GM12878 (cell line): Measurements from ENCODE around the gene STAMBP. TPM values are rescaled to one million over a fixed set of nuclear protein-coding genes. Genes with fewer than 3 reads are reported as not detected.

Experiments used
- ATAC-seq: fragments of 200-7000 bp; cut with Tn5 transposase; 3 replicates; pipeline ENCODE4 v1.9.1; 2020; ENCODE audit warnings: mild to moderate bottlenecking, moderate library complexity
- BruUV-seq: library from RNA; stranded (reverse); fragments of 400-500 nt; replicated peaks from 2 replicates; lab custom pipeline; 2021; lab: Mats Ljungman, UMichigan
- CTCF ChIA-PET: fragments of 300-600 bp; sonication (Branson Sonifier 250); formaldehyde crosslinking; extraction: SDS; loops from one replicate; lab custom pipeline; 2021; ENCODE audit warnings: inconsistent platforms; lab: Yijun Ruan, JAX
- POLR2A ChIA-PET: fragments of 350-600 bp; formaldehyde crosslinking; extraction: SDS; loops from one replicate; lab custom pipeline; 2021; ENCODE audit warnings: inconsistent platforms; lab: Charles Lee
- RAD21 ChIA-PET: fragments of 300-600 bp; sonication (Branson Sonifier 250); formaldehyde crosslinking; loops from one replicate; lab custom pipeline; 2023; ENCODE audit warnings: antibody characterized with exemption; ENCODE audit not compliant: unreplicated experiment; lab: Charles Lee
- SMC1A ChIA-PET: fragments of 300-600 bp; sonication (Branson Sonifier 250); formaldehyde crosslinking; loops from one replicate; lab custom pipeline; 2023; ENCODE audit not compliant: unreplicated experiment, uncharacterized antibody; lab: Charles Lee
- DNase-seq: peaks from one replicate; pipeline ENCODE4 v3.0.0-alpha.2; 2011; ENCODE audit warnings: low read depth, low spot score
- FAIRE-seq: peaks from 3 replicates; lab custom pipeline; 2011; peaks lifted over from hg19 to GRCh38; lab: Jason Lieb, UNC
- H2AFZ ChIP-seq: 2 replicates; pipeline ENCODE4 v1.6.0; 2011; ENCODE audit warnings: low read depth, low read length, control low read depth; ENCODE audit not compliant: control insufficient read depth
- H3K27ac ChIP-seq: 2 replicates; pipeline ENCODE4 v1.5.1; 2011; ENCODE audit warnings: control low read depth; ENCODE audit not compliant: control insufficient read depth, insufficient read depth
- H3K27me3 ChIP-seq, 2 experiments: replicated peaks in 1 of 2; 2 replicates each; pipeline versions ENCODE4 v1.6.0 to v1.6.1; 2011; ENCODE audit warnings: low read length in 1 of 2; ENCODE audit not compliant: control insufficient read depth in 2 of 2, insufficient read depth in 2 of 2
- H3K36me3 ChIP-seq, 2 experiments: 2 replicates each; pipeline ENCODE4 v1.5.1; 2011; ENCODE audit warnings: low read length in 1 of 2; ENCODE audit not compliant: control insufficient read depth in 2 of 2, insufficient read depth in 2 of 2
- H3K4me1 ChIP-seq: 2 replicates; pipeline ENCODE4 v1.6.1; 2011; ENCODE audit warnings: mild to moderate bottlenecking, low read length, moderate library complexity, mixed read lengths; ENCODE audit not compliant: control insufficient read depth, insufficient read depth
- H3K4me2 ChIP-seq: 2 replicates; pipeline ENCODE4 v1.6.0; 2011; ENCODE audit warnings: control low read depth; ENCODE audit not compliant: control insufficient read depth, insufficient read depth
- H3K4me3 ChIP-seq: fragments of 200-600 bp; sonication (generic); 2 replicates; pipeline ENCODE4 v1.5.1; 2016
- H3K79me2 ChIP-seq: 2 replicates; pipeline ENCODE4 v1.6.0; 2011; ENCODE audit warnings: low read length; ENCODE audit not compliant: control insufficient read depth, insufficient read depth
- H3K9ac ChIP-seq: 2 replicates; pipeline ENCODE4 v1.8.0; 2011; ENCODE audit warnings: low read length, control low read depth, mixed read lengths; ENCODE audit not compliant: control insufficient read depth, insufficient read depth
- H3K9me3 ChIP-seq: replicated peaks from 3 replicates; pipeline ENCODE4 v1.5.1; 2011; ENCODE audit warnings: mild to moderate bottlenecking, low read length; ENCODE audit not compliant: control insufficient read depth, insufficient read depth
- H4K20me1 ChIP-seq: 2 replicates; pipeline ENCODE4 v1.6.0; 2011; ENCODE audit not compliant: control insufficient read depth, insufficient read depth
- ATF7 ChIP-seq: fragments of 450-650 bp; IDR thresholded peaks from 2 replicates; pipeline ENCODE4 v1.6.1; 2016; ENCODE audit warnings: low read depth, mild to moderate bottlenecking
- FOS ChIP-seq: IDR thresholded peaks from 3 replicates; pipeline ENCODE4 v1.6.1; 2011; ENCODE audit warnings: borderline replicate concordance; ENCODE audit not compliant: insufficient read length; ENCODE audit errors: extremely low read depth
- HDAC6 ChIP-seq: fragments of 200-600 bp; sonication (generic); IDR thresholded peaks from one replicate; pipeline ENCODE4 v1.8.0; 2017; ENCODE audit warnings: antibody characterized with exemption; ENCODE audit not compliant: unreplicated experiment
- KLF5 ChIP-seq: fragments of 450-650 bp; IDR thresholded peaks from 2 replicates; pipeline ENCODE4 v1.6.1; 2014; ENCODE audit warnings: mild to moderate bottlenecking; ENCODE audit not compliant: partially characterized antibody
- RELA ChIP-seq: fragments of 450-650 bp; IDR thresholded peaks from 2 replicates; pipeline ENCODE4 v1.8.0; 2014; ENCODE audit warnings: borderline replicate concordance; ENCODE audit not compliant: partially characterized antibody
- SREBF1 ChIP-seq: IDR thresholded peaks from 2 replicates; pipeline ENCODE4 v1.6.1; 2012; ENCODE audit warnings: mild to moderate bottlenecking, low read length
- SREBF2 ChIP-seq: IDR thresholded peaks from 2 replicates; pipeline ENCODE4 v1.6.1; 2012; ENCODE audit warnings: mild to moderate bottlenecking, low read length
- STAT3 ChIP-seq: IDR thresholded peaks from 2 replicates; pipeline ENCODE4 v1.6.1; 2011; ENCODE audit warnings: low read depth, low read length, improper control_type of control experiment
- TBL1XR1 ChIP-seq: IDR thresholded peaks from 2 replicates; pipeline ENCODE4 v1.6.1; 2012; ENCODE audit warnings: low read depth, low read length, improper control_type of control experiment
- ZBED1 ChIP-seq: IDR thresholded peaks from 2 replicates; pipeline ENCODE4 v1.6.1; 2016; ENCODE audit warnings: borderline replicate concordance
- ZSCAN29 ChIP-seq: fragments of 450-650 bp; IDR thresholded peaks from 2 replicates; pipeline ENCODE4 v1.6.1; 2017; ENCODE audit warnings: mild to moderate bottlenecking, moderate library complexity
- WGBS: methylation state at CpG from one replicate; pipeline ENCODE4 v1.1.6; 2016; ENCODE audit warnings: low lambda C conversion rate; ENCODE audit not compliant: insufficient replicate concordance, insufficient coverage; ENCODE audit errors: missing lambda C conversion rate; 5-methylcytosine and 5-hydroxymethylcytosine counted together
- in situ Hi-C: fragments of 300-500 bp; cut with MboI; formaldehyde crosslinking; loops from 9 replicates; pipeline ENCODE4 v1.14.3; 2018; ENCODE audit warnings: mixed read lengths
- intact Hi-C: fragments of 100-400 bp; cut with micrococcal nuclease; formaldehyde crosslinking; loops from one replicate; pipeline ENCODE4 v1.14.2; 2022; ENCODE audit not compliant: unreplicated experiment
- polyA plus RNA-seq, 11 experiments: library from polyadenylated mRNA; depleted of rRNA in 4 of 11; unstranded in 6 of 11; stranded (reverse) in 5 of 11; fragments of >200 nt; fragmentation: Nextera tagmentation in 4 of 11; fragmentation: Illumina TruSeq in 1 of 11; extraction: Ambion mirVana in 4 of 11; extraction: Trizol in 1 of 11; gene quantifications; 1 replicate in 1 of 11; 2 replicates in 10 of 11; pipeline versions ENCODE4 v1.2.1 to v1.2.3, GENCODE V29; 2011 to 2016; ENCODE audit warnings: inconsistent platforms in 2 of 11, missing spikeins in 2 of 11, low read depth in 1 of 11
- total RNA-seq, 4 experiments: library from RNA; depleted of rRNA in 3 of 4; stranded (reverse); fragments of >200 nt in 3 of 4; fragmentation: Illumina TruSeq in 1 of 4; extraction: Trizol in 1 of 4; gene quantifications; 2 replicates each; pipeline versions ENCODE4 v1.2.1 to v1.2.3, GENCODE V29; 2013 to 2021
- TF ChIP-seq, protein P1 (sequence below), 3 experiments: IDR thresholded peaks in 2 of 3; conservative IDR thresholded peaks in 1 of 3; 2 replicates each; pipeline ENCODE4 v1.5.1; 2011; ENCODE audit warnings: low read depth in 3 of 3, low read length in 3 of 3, mild to moderate bottlenecking in 3 of 3, control low read depth in 2 of 3, moderate library complexity in 2 of 3, inconsistent platforms in 1 of 3, mixed read lengths in 1 of 3; ENCODE audit not compliant: control insufficient read depth in 2 of 3, insufficient read depth in 1 of 3; ENCODE audit errors: extremely low read depth in 1 of 3
- TF ChIP-seq, protein P2 (sequence below): fragments of 450-650 bp; conservative IDR thresholded peaks from 2 replicates; pipeline ENCODE4 v1.6.1; 2017; ENCODE audit warnings: mild to moderate bottlenecking, moderate library complexity
- TF ChIP-seq, protein P3 (sequence below): fragments of 450-650 bp; formaldehyde crosslinking; IDR thresholded peaks from 2 replicates; pipeline ENCODE4 v1.4.0; 2020; ENCODE audit warnings: mild to moderate bottlenecking, moderate library complexity
- TF ChIP-seq, protein P4 (sequence below): fragments of 450-650 bp; IDR thresholded peaks from 2 replicates; pipeline ENCODE4 v1.6.1; 2014; ENCODE audit warnings: mild to moderate bottlenecking

STAMBP gene
- total and polyA plus RNA-seq, 10 of the 15 experiments (the other 5 are each of a cell fraction or from before 2014, with no cell fraction given), result 38.9 to 84.1 (median 69.7) TPM

DNA sequence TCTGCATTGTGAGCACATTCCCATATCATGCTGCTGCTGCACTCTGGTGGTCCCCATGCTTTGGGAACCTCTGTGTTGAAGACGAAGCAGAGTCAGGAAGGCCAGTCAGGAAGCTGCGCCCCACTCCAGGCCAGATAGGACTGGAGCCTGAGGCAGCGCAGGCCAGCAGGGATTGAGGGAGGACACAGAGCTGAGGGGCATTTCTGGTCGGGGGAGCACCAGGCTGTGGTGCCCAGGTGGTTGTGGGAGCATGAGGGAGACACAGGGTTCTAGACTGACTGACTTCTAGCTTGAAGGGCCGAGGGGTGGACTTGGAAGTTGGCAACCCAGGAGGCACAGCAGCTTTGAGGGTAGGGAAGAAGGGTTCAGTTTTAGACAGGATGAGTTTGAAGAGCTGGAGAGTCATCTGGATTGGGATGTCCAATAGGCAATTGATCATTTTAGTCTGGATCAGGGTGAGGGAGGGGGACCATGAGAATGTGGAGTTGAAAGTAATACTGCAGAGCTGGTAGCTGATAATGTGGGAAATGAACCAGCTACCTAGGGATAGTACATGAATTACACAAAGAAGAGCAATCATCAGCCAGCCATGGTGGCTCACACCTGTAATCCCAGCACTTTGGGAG is 62.6 kb downstream of the STAMBP start:
- 54% methylated on average over 5 of the region's 5 CpGs for WGBS
- Histone ChIP-seq H2AFZ (no peak overlapping the region), H3K27ac (no peak overlapping the region), H3K4me2 (no peak overlapping the region), H3K4me1 (peaks cover 4% of the 10 kb centered on the region), H3K9me3 (no peaks in the 10 kb centered on the region), H3K4me3 (no peak overlapping the region), H3K27me3 (no peaks in the 10 kb centered on the region), H3K36me3 (no peaks in the 10 kb centered on the region), H3K9ac (no peak overlapping the region), H3K79me2 (no peaks in the 10 kb centered on the region), H4K20me1 (no peaks in the 10 kb centered on the region)
- no TSS peak for BruUV-seq
- intact Hi-C loops (no loop called here), in situ Hi-C loops (no loop called here)
- CTCF ChIA-PET, result interaction anchor here (0.6 to 1.5 kb wide), 6 partner anchors 53 to 444 kb away, joined by 3 read pairs; no protein-coding TSS in a partner anchor
- RAD21 ChIA-PET, result interaction anchor here (0.8 to 1.2 kb wide), 2 partner anchors 29 to 64 kb away, joined by 3 read pairs; no protein-coding TSS in a partner anchor
- SMC1A ChIA-PET, result interaction anchor here (0.8 to 1.3 kb wide), 4 partner anchors 12 to 98 kb away, joined by 3 to 5 read pairs (median 3); no protein-coding TSS in a partner anchor
- ATAC-seq (no peak), DNase-seq (no peak), FAIRE-seq (no peak)
- POLR2A ChIA-PET, result no interaction called here
- TF ChIP-seq, protein P1, sequence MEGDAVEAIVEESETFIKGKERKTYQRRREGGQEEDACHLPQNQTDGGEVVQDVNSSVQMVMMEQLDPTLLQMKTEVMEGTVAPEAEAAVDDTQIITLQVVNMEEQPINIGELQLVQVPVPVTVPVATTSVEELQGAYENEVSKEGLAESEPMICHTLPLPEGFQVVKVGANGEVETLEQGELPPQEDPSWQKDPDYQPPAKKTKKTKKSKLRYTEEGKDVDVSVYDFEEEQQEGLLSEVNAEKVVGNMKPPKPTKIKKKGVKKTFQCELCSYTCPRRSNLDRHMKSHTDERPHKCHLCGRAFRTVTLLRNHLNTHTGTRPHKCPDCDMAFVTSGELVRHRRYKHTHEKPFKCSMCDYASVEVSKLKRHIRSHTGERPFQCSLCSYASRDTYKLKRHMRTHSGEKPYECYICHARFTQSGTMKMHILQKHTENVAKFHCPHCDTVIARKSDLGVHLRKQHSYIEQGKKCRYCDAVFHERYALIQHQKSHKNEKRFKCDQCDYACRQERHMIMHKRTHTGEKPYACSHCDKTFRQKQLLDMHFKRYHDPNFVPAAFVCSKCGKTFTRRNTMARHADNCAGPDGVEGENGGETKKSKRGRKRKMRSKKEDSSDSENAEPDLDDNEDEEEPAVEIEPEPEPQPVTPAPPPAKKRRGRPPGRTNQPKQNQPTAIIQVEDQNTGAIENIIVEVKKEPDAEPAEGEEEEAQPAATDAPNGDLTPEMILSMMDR (IDR thresholded peaks at IDR 0.05 in 2 of 3, conservative IDR thresholded peaks at IDR 0.05 in 1 of 3; ENCODE audit: control insufficient read depth in 2 of 3, extremely low read depth in 1 of 3, insufficient read depth in 1 of 3, low read depth in 3 of 3, low read length in 3 of 3), result no peak
- TF ChIP-seq FOS (no peak), SREBF1 (no peak), HDAC6 (no peak), STAT3 (no peak), TBL1XR1 (no peak), ZBED1 (no peak), ZSCAN29 (no peak), SREBF2 (no peak), ATF7 (no peak), RELA (no peak), KLF5 (no peak)
- TF ChIP-seq, protein P2, sequence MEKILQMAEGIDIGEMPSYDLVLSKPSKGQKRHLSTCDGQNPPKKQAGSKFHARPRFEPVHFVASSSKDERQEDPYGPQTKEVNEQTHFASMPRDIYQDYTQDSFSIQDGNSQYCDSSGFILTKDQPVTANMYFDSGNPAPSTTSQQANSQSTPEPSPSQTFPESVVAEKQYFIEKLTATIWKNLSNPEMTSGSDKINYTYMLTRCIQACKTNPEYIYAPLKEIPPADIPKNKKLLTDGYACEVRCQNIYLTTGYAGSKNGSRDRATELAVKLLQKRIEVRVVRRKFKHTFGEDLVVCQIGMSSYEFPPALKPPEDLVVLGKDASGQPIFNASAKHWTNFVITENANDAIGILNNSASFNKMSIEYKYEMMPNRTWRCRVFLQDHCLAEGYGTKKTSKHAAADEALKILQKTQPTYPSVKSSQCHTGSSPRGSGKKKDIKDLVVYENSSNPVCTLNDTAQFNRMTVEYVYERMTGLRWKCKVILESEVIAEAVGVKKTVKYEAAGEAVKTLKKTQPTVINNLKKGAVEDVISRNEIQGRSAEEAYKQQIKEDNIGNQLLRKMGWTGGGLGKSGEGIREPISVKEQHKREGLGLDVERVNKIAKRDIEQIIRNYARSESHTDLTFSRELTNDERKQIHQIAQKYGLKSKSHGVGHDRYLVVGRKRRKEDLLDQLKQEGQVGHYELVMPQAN, result no peak
- TF ChIP-seq, protein P3, sequence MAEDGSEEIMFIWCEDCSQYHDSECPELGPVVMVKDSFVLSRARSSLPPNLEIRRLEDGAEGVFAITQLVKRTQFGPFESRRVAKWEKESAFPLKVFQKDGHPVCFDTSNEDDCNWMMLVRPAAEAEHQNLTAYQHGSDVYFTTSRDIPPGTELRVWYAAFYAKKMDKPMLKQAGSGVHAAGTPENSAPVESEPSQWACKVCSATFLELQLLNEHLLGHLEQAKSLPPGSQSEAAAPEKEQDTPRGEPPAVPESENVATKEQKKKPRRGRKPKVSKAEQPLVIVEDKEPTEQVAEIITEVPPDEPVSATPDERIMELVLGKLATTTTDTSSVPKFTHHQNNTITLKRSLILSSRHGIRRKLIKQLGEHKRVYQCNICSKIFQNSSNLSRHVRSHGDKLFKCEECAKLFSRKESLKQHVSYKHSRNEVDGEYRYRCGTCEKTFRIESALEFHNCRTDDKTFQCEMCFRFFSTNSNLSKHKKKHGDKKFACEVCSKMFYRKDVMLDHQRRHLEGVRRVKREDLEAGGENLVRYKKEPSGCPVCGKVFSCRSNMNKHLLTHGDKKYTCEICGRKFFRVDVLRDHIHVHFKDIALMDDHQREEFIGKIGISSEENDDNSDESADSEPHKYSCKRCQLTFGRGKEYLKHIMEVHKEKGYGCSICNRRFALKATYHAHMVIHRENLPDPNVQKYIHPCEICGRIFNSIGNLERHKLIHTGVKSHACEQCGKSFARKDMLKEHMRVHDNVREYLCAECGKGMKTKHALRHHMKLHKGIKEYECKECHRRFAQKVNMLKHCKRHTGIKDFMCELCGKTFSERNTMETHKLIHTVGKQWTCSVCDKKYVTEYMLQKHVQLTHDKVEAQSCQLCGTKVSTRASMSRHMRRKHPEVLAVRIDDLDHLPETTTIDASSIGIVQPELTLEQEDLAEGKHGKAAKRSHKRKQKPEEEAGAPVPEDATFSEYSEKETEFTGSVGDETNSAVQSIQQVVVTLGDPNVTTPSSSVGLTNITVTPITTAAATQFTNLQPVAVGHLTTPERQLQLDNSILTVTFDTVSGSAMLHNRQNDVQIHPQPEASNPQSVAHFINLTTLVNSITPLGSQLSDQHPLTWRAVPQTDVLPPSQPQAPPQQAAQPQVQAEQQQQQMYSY (CRISPR knock-in tag), result no peak
- TF ChIP-seq, protein P4, sequence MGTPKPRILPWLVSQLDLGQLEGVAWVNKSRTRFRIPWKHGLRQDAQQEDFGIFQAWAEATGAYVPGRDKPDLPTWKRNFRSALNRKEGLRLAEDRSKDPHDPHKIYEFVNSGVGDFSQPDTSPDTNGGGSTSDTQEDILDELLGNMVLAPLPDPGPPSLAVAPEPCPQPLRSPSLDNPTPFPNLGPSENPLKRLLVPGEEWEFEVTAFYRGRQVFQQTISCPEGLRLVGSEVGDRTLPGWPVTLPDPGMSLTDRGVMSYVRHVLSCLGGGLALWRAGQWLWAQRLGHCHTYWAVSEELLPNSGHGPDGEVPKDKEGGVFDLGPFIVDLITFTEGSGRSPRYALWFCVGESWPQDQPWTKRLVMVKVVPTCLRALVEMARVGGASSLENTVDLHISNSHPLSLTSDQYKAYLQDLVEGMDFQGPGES, result no peak
